Naive B cell (primary cell): ENCODE results near the gene CRYGN. TPM values are rescaled to one million over a fixed set of nuclear protein-coding genes. Genes with fewer than 3 reads are reported as not detected.

Experiments
- ATAC-seq, 2 donors: fragments of 150-1000 bp; cut with Tn5 transposase; 2 replicates each; pipeline ENCODE4 v1.10.0; 2021; ENCODE audit warnings: low read depth in 2 of 2, mild to moderate bottlenecking in 2 of 2, moderate library complexity in 2 of 2
- DNase-seq: peaks from one replicate; pipeline ENCODE4 v3.0.0; 2022
- H3K27ac Mint-ChIP-seq, 6 donors: one replicate each; pipeline ENCODE4 v1.8.0; 2020 to 2022; ENCODE audit warnings: mild to moderate bottlenecking in 6 of 6, mixed read lengths in 6 of 6, moderate library complexity in 5 of 6, inconsistent platforms in 2 of 6
- H3K27me3 Mint-ChIP-seq, 3 donors: one replicate each; pipeline ENCODE4 v1.8.0; 2021 to 2022; ENCODE audit warnings: mixed read lengths in 3 of 3, mild to moderate bottlenecking in 1 of 3
- H3K36me3 Mint-ChIP-seq, 2 donors: one replicate each; pipeline ENCODE4 v1.8.0; 2020 to 2022; ENCODE audit warnings: mixed read lengths in 2 of 2, inconsistent platforms in 1 of 2, mild to moderate bottlenecking in 1 of 2
- H3K4me1 Mint-ChIP-seq, 3 donors: one replicate each; pipeline ENCODE4 v1.8.0; 2020 to 2022; ENCODE audit warnings: mixed read lengths in 3 of 3, inconsistent platforms in 1 of 3, mild to moderate bottlenecking in 1 of 3, moderate library complexity in 1 of 3
- H3K4me3 Mint-ChIP-seq, 8 donors: one replicate each; pipeline ENCODE4 v1.8.0; 2020 to 2022; ENCODE audit warnings: mild to moderate bottlenecking in 8 of 8, mixed read lengths in 8 of 8, moderate library complexity in 8 of 8, inconsistent platforms in 2 of 8
- H3K9me3 Mint-ChIP-seq, 7 donors: one replicate each; pipeline ENCODE4 v1.8.0; 2020 to 2022; ENCODE audit warnings: mixed read lengths in 7 of 7, mild to moderate bottlenecking in 5 of 7, inconsistent platforms in 2 of 7, moderate library complexity in 1 of 7
- polyA plus RNA-seq, 6 donors: library from polyadenylated mRNA; unstranded; fragments of 300-500 nt; fragmentation: Illumina TruSeq; gene quantifications; one replicate each; pipeline ENCODE4 v1.2.3, GENCODE V29; 2021; ENCODE audit warnings: low read depth in 6 of 6

Gene CRYGN
- polyA plus RNA-seq, 6 donors from 2014 or later, result not detected

DNA sequence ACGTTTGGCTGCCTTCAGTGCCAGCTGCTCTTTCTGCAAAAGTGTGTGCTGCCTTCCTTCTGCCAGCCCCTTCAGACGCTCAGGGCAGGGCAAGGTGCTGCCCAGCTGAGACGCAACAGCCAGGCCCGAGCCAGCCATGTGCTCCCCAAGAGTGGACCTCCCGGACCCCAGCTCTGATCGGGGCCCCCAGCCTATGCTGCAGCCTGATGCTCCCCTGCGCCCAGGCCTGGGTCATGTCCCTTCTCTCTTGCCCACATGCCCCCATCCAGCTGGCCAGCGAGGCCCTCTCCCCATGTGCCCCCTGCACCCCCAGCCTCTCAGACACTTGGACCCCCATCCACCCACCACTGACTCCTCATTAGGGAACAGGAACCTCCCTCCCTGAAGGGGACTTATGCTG lies 47.9 kb downstream of the CRYGN start:
- H3K4me1 Mint-ChIP-seq, result peaks cover 0 to 5% (median 3%) of the 10 kb centered on the region in 3 donors
- H3K9me3 Mint-ChIP-seq, result no peaks in the 10 kb centered on the region
- H3K4me3 Mint-ChIP-seq, result no peak overlapping the region
- DNase-seq (no peak), ATAC-seq (no peak)
- peaks cover 11 to 40% (median 30%) of the 10 kb centered on the region in 3 donors for H3K27me3 Mint-ChIP-seq
- no peaks in the 10 kb centered on the region for H3K36me3 Mint-ChIP-seq
- peak overlapping the region in 2 of 6 donors; percentile 54 to 81 for H3K27ac Mint-ChIP-seq

DNA sequence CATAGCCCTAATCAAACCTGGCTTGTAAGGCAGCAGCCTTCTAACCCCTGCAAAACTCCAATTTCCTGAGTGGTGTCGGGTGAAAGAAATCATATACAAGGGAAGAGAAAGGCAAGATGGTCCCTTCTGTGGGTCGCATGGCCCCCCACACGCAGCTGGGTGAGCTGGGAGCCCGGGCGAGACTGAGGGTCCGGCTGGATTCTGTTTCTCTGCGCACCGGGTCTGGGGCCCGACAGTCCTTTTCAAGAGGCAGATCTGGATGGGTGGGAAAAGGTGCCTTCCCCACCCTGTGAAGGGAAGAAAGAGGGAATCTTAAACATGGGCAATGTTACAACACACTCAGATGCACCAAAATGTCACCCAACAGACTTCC lies 48.6 kb downstream of the CRYGN start:
- peaks cover 11 to 40% (median 37%) of the 10 kb centered on the region in 3 donors for H3K27me3 Mint-ChIP-seq
- H3K4me3 Mint-ChIP-seq, result no peak overlapping the region
- no peak for DNase-seq
- ATAC-seq, result no peak
- H3K36me3 Mint-ChIP-seq, result no peaks in the 10 kb centered on the region
- H3K27ac Mint-ChIP-seq, result no peak overlapping the region
- H3K4me1 Mint-ChIP-seq, result peaks cover 0 to 5% (median 3%) of the 10 kb centered on the region in 3 donors
- no peaks in the 10 kb centered on the region for H3K9me3 Mint-ChIP-seq

DNA sequence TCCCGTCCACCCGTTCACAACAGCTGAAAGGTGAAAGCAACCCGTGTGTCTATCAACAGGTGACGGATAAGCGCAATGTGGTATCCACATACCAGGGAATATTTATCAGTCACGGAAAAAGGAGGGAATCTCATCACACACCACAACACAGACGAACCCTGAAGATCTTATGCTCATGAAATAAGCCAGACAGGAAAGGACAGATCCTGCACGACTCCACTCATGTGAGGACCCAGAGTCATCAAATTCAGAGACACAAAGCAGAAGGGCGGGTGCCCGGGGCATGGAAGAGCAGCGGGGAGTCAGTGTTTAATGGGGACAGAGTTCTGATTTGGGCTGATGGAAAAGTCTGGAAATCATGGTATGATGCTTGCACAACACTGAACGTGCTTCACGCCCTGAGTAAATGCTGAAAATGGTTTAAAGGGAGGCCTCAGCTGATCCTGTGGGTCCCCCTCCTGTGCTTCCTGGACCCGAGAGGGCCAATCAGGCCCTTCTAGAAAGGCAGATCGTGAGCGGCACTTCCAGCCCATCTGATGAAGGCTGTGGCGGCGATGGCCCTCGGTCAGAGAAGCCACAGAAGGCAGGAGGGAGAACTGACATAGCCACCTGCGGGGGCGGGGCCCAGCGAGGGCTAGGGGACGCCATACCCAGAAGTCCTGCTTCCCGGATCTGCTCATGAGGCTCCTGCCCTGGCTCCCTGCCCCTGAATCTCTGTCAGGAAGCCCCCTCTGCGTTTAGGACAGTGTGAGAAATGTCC lies 49.2 kb downstream of the CRYGN start:
- no peaks in the 10 kb centered on the region for H3K9me3 Mint-ChIP-seq
- peak overlapping the region in 3 of 6 donors; percentile 49 to 82 (median 60) for H3K27ac Mint-ChIP-seq
- H3K27me3 Mint-ChIP-seq, result peaks cover 11 to 40% (median 37%) of the 10 kb centered on the region in 3 donors
- no peaks in the 10 kb centered on the region for H3K36me3 Mint-ChIP-seq
- DNase-seq, result no peak
- peak overlapping the region in 1 of 8 donors; percentile 12 for H3K4me3 Mint-ChIP-seq
- peaks cover 0 to 5% (median 3%) of the 10 kb centered on the region in 3 donors for H3K4me1 Mint-ChIP-seq
- no peak for ATAC-seq

DNA sequence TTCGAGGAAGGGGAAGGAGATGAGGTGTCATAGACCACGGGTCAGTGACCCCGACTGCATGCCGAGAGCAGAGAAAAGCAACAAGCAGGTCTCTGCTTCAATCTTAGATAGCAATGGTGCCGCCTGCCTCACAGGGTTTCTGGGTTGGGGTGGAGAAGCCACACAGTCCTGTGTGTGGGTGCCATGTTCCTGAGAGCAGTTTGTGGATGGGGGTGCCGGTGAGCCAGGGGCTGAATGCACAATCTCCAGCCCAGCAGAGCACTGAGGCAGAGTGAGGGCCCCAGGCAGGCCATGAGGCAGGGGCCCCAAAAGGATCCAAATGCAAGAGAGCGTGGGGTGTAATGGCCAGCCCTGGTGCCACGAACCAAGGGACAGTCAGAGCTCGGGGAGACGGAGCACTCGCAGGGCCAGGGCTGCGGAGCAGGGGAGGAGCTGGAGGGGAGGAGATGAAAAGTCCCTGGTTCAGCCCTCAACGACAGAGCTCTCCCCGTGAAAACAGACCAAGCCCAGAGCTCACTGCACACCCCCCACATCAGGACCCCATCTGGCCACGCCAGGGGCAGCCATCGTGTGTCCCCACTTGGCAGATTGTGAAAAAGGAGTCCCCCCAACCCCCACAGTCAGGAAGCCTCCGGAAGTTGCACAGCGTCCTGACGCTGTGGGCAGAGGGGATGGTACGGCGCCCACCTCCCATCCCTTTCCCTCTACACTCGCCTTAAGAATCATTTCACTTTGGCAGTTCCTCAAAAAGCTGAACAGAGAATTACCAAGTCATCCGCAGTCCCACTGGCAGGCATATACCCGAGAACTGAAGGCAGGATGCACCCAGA lies 50.0 kb downstream of the CRYGN start:
- H3K27ac Mint-ChIP-seq, result peak overlapping the region in 2 of 6 donors; percentile 60 to 76
- H3K4me3 Mint-ChIP-seq, result peak overlapping the region in 1 of 8 donors; percentile 12
- H3K27me3 Mint-ChIP-seq, result peaks cover 11 to 40% (median 37%) of the 10 kb centered on the region in 3 donors
- H3K9me3 Mint-ChIP-seq, result no peaks in the 10 kb centered on the region
- ATAC-seq (no peak), DNase-seq (no peak)
- H3K4me1 Mint-ChIP-seq, result peaks cover 0 to 5% (median 3%) of the 10 kb centered on the region in 3 donors
- H3K36me3 Mint-ChIP-seq, result no peaks in the 10 kb centered on the region

DNA sequence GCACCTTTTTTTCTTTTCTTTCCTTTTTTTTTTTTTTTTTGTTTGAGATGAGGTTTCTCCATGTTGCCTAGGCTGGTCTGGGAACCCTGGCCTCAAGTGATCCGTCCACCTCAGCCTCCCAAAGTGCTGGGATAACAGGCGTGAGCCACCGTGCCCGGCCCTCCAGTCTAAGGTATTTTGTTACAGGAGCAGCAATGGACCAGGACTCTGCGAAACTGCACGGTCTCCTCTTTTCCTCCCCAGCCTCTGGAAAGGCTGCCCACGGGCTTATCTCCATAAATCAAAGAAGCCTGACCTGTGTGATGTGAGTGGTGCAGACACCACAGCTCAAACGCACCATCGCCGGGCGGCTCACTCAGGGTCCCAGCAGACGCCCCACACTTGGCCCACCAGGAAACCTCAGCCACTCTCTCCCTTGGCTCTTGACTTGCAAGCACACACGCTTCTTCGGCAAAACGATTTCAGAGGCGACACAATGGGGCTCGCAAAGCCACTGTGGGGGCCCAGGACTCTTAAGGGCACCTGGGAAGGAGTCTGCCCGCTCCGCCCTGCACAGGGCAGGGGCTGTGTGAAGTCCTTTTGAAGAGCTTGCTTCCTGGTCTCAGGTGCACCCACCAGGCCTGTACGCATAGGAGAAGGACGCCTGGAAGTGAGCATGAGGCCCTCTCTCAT lies 50.7 kb downstream of the CRYGN start:
- Mint-ChIP-seq H3K36me3 (no peaks in the 10 kb centered on the region), H3K4me3 (no peak overlapping the region), H3K4me1 (peaks cover 0 to 5% (median 3%) of the 10 kb centered on the region in 3 donors), H3K27ac (peak overlapping the region in 3 of 6 donors; percentile 40 to 76 (median 57)), H3K9me3 (no peaks in the 10 kb centered on the region), H3K27me3 (peaks cover 11 to 40% (median 37%) of the 10 kb centered on the region in 3 donors)
- DNase-seq (no peak), ATAC-seq (no peak)

DNA sequence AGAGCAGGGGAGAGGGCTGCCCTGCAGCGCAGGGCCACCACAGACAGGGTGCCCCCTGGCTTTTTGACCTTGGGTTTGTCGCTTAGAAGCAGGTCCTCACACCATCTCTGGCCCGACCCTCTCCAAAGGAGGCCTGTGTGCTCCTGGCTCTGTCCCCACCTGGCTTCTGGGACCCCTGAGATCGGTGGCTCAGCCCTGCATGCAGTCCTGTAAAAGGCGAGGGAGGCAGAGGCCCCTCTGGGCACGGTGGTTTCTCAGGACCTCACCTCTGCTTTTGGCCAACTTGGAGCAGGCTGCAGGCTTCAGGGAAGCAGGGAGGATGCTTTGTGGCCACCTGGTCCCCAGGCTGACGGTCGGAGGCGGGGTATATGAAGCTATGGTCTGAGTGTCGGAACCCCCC lies 51.5 kb downstream of the CRYGN start:
- no peaks in the 10 kb centered on the region for H3K9me3 Mint-ChIP-seq
- no peak for DNase-seq
- no peak overlapping the region for H3K4me3 Mint-ChIP-seq
- H3K4me1 Mint-ChIP-seq, result peaks cover 0 to 5% (median 3%) of the 10 kb centered on the region in 3 donors
- no peak for ATAC-seq
- no peaks in the 10 kb centered on the region for H3K36me3 Mint-ChIP-seq
- H3K27me3 Mint-ChIP-seq, result peaks cover 11 to 39% (median 36%) of the 10 kb centered on the region in 3 donors
- peak overlapping the region in 1 of 6 donors; percentile 44 for H3K27ac Mint-ChIP-seq

DNA sequence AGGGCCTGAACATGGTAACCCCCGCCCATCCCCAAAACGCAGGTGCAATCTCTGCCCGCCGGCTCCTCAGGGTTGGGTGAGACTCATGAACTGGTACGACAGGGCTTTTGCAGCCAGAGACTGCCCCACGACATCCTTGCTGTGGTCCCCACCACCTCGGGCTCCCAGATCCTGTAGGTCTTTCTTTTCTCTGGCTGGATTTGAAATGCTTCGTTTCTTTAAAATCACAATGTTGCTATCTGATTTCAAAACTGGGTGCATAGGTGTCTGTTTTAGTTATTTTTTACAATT lies 52.0 kb downstream of the CRYGN start:
- peaks cover 0 to 3% (median under 1%) of the 10 kb centered on the region in 3 donors for H3K4me1 Mint-ChIP-seq
- H3K27ac Mint-ChIP-seq, result no peak overlapping the region
- peaks cover 8 to 35% (median 31%) of the 10 kb centered on the region in 3 donors for H3K27me3 Mint-ChIP-seq
- H3K4me3 Mint-ChIP-seq, result no peak overlapping the region
- DNase-seq, result no peak
- no peaks in the 10 kb centered on the region for H3K36me3 Mint-ChIP-seq
- no peak for ATAC-seq
- no peaks in the 10 kb centered on the region for H3K9me3 Mint-ChIP-seq

DNA sequence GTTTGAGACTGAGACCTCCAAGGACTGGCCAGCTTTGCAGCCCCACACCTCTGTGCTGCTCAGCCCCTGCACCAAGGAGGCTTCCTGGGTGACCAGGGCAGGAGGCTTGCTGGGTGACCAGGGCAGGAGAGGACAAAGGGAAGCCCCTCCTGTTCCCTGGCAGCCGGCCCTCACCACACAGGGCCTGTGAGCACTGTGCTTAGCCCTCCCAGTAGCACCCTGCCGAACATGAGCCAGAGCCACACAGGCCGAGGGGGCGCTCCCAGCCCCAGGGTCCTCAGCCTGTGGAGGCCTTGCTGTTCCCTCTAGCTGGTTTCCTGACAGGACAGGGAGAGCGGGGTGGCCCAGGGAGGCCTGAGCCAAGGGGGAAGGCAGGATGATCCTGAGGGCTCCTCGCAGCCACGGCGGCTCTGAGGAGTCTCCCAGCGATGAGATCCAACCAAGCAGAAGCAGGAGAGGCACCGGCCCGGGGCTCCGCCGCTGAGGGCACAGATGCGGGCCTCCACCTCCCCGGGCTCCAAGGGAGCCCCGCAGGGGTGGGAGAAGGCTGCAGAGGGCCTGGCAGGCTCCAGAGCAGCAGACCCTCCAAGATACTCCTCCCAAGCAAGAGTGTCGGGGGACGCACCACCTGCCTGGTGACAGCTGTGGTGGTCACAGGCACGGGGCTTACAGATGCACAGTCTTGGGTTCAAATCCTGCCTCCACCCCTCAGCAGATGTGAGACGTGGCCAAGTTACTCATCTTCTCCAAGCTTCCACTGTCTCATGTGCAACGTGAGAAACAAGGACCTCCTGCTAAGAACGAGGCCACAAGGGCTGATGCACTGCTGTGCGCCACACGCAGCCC lies 52.6 kb downstream of the CRYGN start:
- Mint-ChIP-seq H3K4me3 (no peak overlapping the region), H3K27me3 (peaks cover 7 to 32% (median 29%) of the 10 kb centered on the region in 3 donors), H3K36me3 (no peaks in the 10 kb centered on the region), H3K4me1 (peaks cover 3 to 8% (median 3%) of the 10 kb centered on the region in 3 donors), H3K9me3 (no peaks in the 10 kb centered on the region), H3K27ac (peak overlapping the region in 1 of 6 donors; percentile 97)
- ATAC-seq, result no peak
- no peak for DNase-seq

DNA sequence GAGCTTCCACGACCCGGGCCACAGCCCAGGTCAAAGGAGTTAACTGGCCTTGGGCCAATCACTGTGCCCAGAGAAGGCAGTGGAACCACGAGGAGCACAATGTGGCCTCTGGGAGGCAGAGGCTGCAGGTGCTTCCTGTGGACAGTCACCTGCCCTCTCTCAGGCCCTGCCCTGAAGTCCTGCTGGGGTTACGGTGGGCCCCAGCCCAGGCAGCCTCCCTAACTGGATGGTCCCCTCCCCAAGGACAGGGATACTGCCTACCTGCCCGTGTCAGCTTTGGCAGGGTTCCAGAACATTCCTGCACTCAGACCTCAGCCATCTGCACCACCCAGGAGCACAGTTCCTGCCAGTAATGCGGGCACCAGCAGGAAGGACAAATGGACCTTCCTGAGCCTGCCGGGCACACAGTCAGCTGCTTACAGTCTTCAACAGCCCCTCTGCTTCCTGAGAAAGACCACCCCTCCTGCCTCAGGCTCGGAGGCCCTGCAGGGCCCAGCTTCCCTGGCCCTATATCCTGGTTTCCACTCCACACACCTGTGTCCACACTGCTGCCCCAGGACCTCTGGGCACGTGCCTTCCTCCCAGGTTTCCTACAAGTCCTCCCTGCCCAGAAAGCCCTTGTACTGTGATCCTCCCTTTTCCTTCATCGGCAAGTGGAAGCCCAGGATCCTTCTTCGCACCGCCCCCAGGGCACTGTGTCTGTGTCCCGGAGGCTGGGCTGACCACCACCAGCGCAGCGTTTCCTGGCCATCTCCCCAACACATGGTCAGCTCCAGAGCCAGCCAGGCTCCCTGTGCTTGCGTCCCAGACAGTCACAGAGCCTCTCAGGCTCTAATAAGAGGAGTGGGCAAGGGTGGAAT lies 53.4 kb downstream of the CRYGN start:
- DNase-seq (no peak), ATAC-seq (no peak)
- no peaks in the 10 kb centered on the region for H3K36me3 Mint-ChIP-seq
- peak overlapping the region in 2 of 6 donors; percentile 52 to 97 for H3K27ac Mint-ChIP-seq
- H3K4me3 Mint-ChIP-seq, result no peak overlapping the region
- H3K4me1 Mint-ChIP-seq, result peaks cover 7 to 12% (median 8%) of the 10 kb centered on the region in 3 donors
- peaks cover 7 to 30% (median 29%) of the 10 kb centered on the region in 3 donors for H3K27me3 Mint-ChIP-seq
- H3K9me3 Mint-ChIP-seq, result no peaks in the 10 kb centered on the region

DNA sequence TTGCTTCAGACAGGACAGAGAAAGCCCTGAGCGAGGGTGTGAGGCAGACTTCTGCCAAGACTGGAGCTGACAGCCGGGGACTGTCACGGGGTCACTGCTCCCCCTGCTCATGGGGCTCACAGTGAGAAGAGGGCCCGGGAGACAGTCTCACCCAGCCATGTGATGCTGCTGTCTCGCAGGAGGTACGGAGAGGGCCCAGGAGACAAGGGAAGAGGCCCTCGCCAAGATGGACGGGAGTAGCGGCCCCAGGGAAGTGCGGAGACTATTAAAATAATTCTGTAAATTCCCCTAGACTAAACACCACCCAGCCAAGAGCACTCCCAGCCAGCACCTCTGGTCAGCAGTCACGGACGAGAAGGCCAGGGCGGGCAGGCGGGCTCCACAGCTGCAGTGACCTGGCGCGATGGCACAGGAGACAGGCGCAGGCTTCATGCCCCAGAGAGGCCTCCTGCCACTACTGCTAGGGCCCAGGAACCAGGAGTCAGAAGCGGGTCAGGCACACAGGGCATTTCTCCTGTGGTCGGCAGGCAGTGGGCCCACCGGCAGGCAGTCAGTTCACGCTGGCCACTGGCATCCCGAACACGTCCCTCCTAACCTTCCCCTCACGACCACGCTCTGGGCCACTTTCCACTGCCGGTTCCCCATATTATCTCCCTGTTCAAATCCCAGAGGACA lies 54.2 kb downstream of the CRYGN start:
- Mint-ChIP-seq H3K9me3 (no peaks in the 10 kb centered on the region), H3K4me3 (no peak overlapping the region), H3K27me3 (peaks cover 6 to 24% (median 22%) of the 10 kb centered on the region in 3 donors), H3K4me1 (peaks cover 11 to 15% (median 12%) of the 10 kb centered on the region in 3 donors), H3K36me3 (no peaks in the 10 kb centered on the region), H3K27ac (peak overlapping the region in 3 of 6 donors; percentile 47 to 97 (median 52))
- no peak for ATAC-seq
- DNase-seq, result no peak

DNA sequence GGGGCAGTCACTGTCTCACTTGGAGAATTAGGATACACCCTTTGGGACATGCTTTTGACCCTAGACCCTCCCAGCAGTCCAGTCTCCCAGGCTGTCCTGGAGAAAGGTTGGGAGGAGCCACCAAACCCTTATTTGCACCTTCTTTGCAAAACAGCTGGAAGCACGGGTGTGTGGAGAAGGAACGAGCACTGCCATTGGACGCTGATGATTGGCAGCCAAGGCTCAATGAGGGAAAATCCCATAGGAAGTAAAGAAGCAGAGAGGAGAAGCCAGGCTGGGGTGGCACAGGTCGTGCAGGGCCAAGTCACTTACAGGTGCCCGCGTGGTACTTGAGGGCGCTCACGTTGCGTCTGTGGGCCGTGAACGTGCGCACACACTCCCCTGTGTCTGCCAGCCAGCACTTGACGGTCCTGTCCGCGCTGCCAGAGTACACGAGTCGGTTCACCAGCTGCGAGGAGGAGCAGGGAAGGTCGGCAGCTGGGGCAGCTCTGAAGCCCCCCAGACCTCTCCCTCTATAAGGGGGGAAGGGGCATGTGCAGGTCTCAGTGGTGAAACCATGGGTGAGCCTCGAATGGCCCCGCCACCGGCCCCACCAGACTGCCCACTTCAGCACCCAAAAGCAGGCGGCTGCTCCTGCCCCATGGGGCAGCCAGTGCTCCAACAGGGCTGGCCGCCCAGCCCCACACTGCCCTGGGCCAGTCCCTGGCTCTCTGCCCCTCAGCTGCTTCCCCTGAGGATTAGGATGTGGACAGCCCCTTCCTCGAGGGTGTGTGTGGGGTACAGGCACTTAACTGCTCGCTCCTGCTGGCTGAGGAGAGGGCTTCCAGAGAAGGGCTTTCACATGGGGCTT lies 54.9 kb downstream of the CRYGN start:
- no peaks in the 10 kb centered on the region for H3K36me3 Mint-ChIP-seq
- DNase-seq, result no peak
- H3K9me3 Mint-ChIP-seq, result no peaks in the 10 kb centered on the region
- peaks cover 13 to 18% (median 18%) of the 10 kb centered on the region in 3 donors for H3K4me1 Mint-ChIP-seq
- no peak overlapping the region for H3K4me3 Mint-ChIP-seq
- H3K27me3 Mint-ChIP-seq, result peaks cover 0 to 17% (median 16%) of the 10 kb centered on the region in 3 donors
- H3K27ac Mint-ChIP-seq, result peak overlapping the region in 4 of 6 donors; percentile 95 to 97 (median 96)
- no peak for ATAC-seq
